ENCODE results near the gene TXNDC11. TPM values are rescaled to one million over a fixed set of nuclear protein-coding genes. Genes with fewer than 3 reads are reported as not detected.

Gene TXNDC11
- total RNA-seq, 6 experiments from 2014 or later, result 38.8 to 49.0 (median 44.4) TPM

- Mint-ChIP-seq H3K27ac (no peak overlapping the region; the same call in 1 of the 2 replicates), H3K36me3 (ENCODE audit: low read depth) (no peaks in the 10 kb centered on the region)
Measured at GRCh38 chr16:11671676-11672075, 71.0 kb downstream of the TXNDC11 start.

GRCh38 chr16:11671271-11671670 lies 71.4 kb downstream of the TXNDC11 start:
- H3K4me3 Mint-ChIP-seq, result no peak overlapping the region
- no peak for DNase-seq
- H3K27ac Mint-ChIP-seq, result no peak overlapping the region
- H3K27me3 Mint-ChIP-seq (ENCODE audit: insufficient read depth), result peaks cover 12% of the 10 kb centered on the region
- no peaks in the 10 kb centered on the region for H3K9me3 Mint-ChIP-seq
- TF ChIP-seq CTCF (IDR thresholded peaks at IDR 0.05), result no peak
- no peaks in the 10 kb centered on the region for H3K36me3 Mint-ChIP-seq (ENCODE audit: low read depth)
- H3K4me1 Mint-ChIP-seq (ENCODE audit: low read depth), result peaks cover 20% of the 10 kb centered on the region

More at GRCh38 chr16:11671676-11672075, 71.0 kb downstream of the TXNDC11 start:
- TF ChIP-seq CTCF (IDR thresholded peaks at IDR 0.05), result no peak
- Mint-ChIP-seq H3K27me3 (ENCODE audit: insufficient read depth) (peaks cover 12% of the 10 kb centered on the region), H3K4me1 (ENCODE audit: low read depth) (peaks cover 20% of the 10 kb centered on the region), H3K4me3 (no peak overlapping the region), H3K9me3 (no peaks in the 10 kb centered on the region)
- no peak for DNase-seq

- Mint-ChIP-seq H3K36me3 (ENCODE audit: low read depth) (no peaks in the 10 kb centered on the region), H3K9me3 (no peaks in the 10 kb centered on the region), H3K27me3 (ENCODE audit: insufficient read depth) (peaks cover 9% of the 10 kb centered on the region), H3K27ac (no peak overlapping the region), H3K4me1 (ENCODE audit: low read depth) (peaks cover 20% of the 10 kb centered on the region), H3K4me3 (no peak overlapping the region)
- no peak for TF ChIP-seq CTCF (IDR thresholded peaks at IDR 0.05)
- DNase-seq, result no peak
Measured at GRCh38 chr16:11670171-11671131, 72.2 kb downstream of the TXNDC11 start.

GRCh38 chr16:11669380-11670146 lies 73.1 kb downstream of the TXNDC11 start:
- no peaks in the 10 kb centered on the region for H3K9me3 Mint-ChIP-seq
- peaks cover 5% of the 10 kb centered on the region for H3K27me3 Mint-ChIP-seq (ENCODE audit: insufficient read depth)
- H3K36me3 Mint-ChIP-seq (ENCODE audit: low read depth), result no peaks in the 10 kb centered on the region
- peak overlapping the region; percentile 86 for H3K4me3 Mint-ChIP-seq
- DNase-seq, result peak; percentile 13
- TF ChIP-seq CTCF (IDR thresholded peaks at IDR 0.05), result no peak
- peaks cover 13% of the 10 kb centered on the region for H3K4me1 Mint-ChIP-seq (ENCODE audit: low read depth)
- H3K27ac Mint-ChIP-seq, result peak overlapping the region; percentile 70

- no peak for DNase-seq
- H3K9me3 Mint-ChIP-seq, result no peaks in the 10 kb centered on the region
- peak overlapping the region; percentile 86 for H3K4me3 Mint-ChIP-seq
- H3K4me1 Mint-ChIP-seq (ENCODE audit: low read depth), result peaks cover 13% of the 10 kb centered on the region
- H3K27ac Mint-ChIP-seq, result no peak overlapping the region
- no peaks in the 10 kb centered on the region for H3K36me3 Mint-ChIP-seq (ENCODE audit: low read depth)
- TF ChIP-seq CTCF (IDR thresholded peaks at IDR 0.05), result no peak
- H3K27me3 Mint-ChIP-seq (ENCODE audit: insufficient read depth), result peaks cover 5% of the 10 kb centered on the region
Measured at GRCh38 chr16:11668623-11669379, 73.9 kb downstream of the TXNDC11 start.
